HEK293T (cell line): ENCODE measurements around the gene NAIF1.

Experiments used
- ARNT ChIP-seq: fragments of 450-650 bp; IDR thresholded peaks from 2 replicates; pipeline ENCODE4 v1.6.1; 2017; ENCODE audit warnings: mild to moderate bottlenecking
- BHLHE40 ChIP-seq: fragments of 450-650 bp; IDR thresholded peaks from 2 replicates; pipeline ENCODE4 v1.6.1; 2016; ENCODE audit warnings: mild to moderate bottlenecking, moderate library complexity, borderline replicate concordance
- FOXA1 ChIP-seq: fragments of 450-650 bp; IDR thresholded peaks from 2 replicates; pipeline ENCODE4 v1.6.1; 2016; ENCODE audit warnings: mild to moderate bottlenecking
- FOXK2 ChIP-seq: fragments of 450-650 bp; IDR thresholded peaks from 2 replicates; pipeline ENCODE4 v1.6.1; 2016; ENCODE audit warnings: mild to moderate bottlenecking
- L3MBTL2 ChIP-seq: fragments of 450-650 bp; conservative IDR thresholded peaks from 2 replicates; pipeline ENCODE4 v1.6.1; 2016; ENCODE audit warnings: mild to moderate bottlenecking
- NFRKB ChIP-seq: fragments of 450-650 bp; IDR thresholded peaks from 2 replicates; pipeline ENCODE4 v1.6.1; 2016; ENCODE audit warnings: mild to moderate bottlenecking, moderate library complexity
- SP1 ChIP-seq: fragments of 450-650 bp; IDR thresholded peaks from 2 replicates; pipeline ENCODE4 v1.6.1; 2017
- SUZ12 ChIP-seq: fragments of 450-650 bp; IDR thresholded peaks from 2 replicates; pipeline ENCODE4 v1.6.1; 2016; ENCODE audit warnings: mild to moderate bottlenecking
- TARDBP ChIP-seq: fragments of 450-650 bp; IDR thresholded peaks from 2 replicates; pipeline ENCODE4 v1.6.1; 2016
- ZNF384 ChIP-seq: fragments of 450-650 bp; IDR thresholded peaks from 2 replicates; pipeline ENCODE4 v1.6.1; 2016

- TF ChIP-seq BHLHE40 = no peak
- no peak for TF ChIP-seq FOXK2
- no peak for TF ChIP-seq TARDBP
- TF ChIP-seq SUZ12 = no peak
- no peak for TF ChIP-seq NFRKB
- no peak for TF ChIP-seq FOXA1
- no peak for TF ChIP-seq ZNF384
- TF ChIP-seq ARNT = no peak
- TF ChIP-seq L3MBTL2 = no peak
- TF ChIP-seq SP1 = no peak
Measured at GRCh38 chr9:128047231-128047630, 19.9 kb downstream of the NAIF1 start.
